ENCODE results near the gene MSMO1. TPM values are rescaled to one million over a fixed set of nuclear protein-coding genes. Genes with fewer than 3 reads are reported as not detected.

Gene MSMO1
- total and polyA plus RNA-seq, 3 donors from 2014 or later = 60.9 to 85.0 (median 77.5) TPM

GRCh38 chr4:165386328-165386727, 58.9 kb downstream of the MSMO1 start:
- 96 to 100% methylated on average over 1 of the region's 1 CpG for WGBS, 2 donors
- TF ChIP-seq POLR2A (IDR thresholded peaks at IDR 0.05) (no peak), CTCF (IDR thresholded peaks at IDR 0.05) (no peak)
- intact Hi-C loops (cut with DNase I; ENCODE audit: low total_unique reads) = no loop called here
- Histone ChIP-seq H3K36me3 (ENCODE audit: low read depth, missing control alignments) (no peaks in the 10 kb centered on the region), H3K9me3 (no peaks in the 10 kb centered on the region), H3K4me1 (peaks cover 20% of the 10 kb centered on the region), H3K4me3 (no peak overlapping the region), H3K27me3 (no peaks in the 10 kb centered on the region), H3K27ac (no peak overlapping the region)
- DNase-seq = no peak

DNA sequence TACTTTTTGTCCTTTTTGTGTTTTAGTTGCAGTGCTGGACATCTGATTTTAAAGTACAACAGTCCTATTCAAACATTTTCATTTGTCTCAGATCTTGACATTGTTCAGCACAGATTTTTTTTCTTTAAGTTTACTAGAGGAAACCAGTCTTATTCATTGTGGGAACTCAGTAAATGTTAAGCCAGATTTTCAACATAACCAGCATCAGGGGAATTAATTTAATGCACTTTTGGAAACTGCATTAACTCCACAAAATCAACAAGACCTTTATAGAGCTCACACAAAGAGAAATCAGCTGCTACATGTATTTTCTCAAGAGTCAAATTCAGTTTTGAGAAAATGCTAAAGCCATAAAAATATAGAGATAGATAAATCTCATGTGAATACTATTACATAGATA, 61.3 kb downstream of the MSMO1 start:
- TF ChIP-seq CTCF (IDR thresholded peaks at IDR 0.05) (no peak), POLR2A (IDR thresholded peaks at IDR 0.05) (no peak)
- Histone ChIP-seq H3K4me1 (peaks cover 17% of the 10 kb centered on the region), H3K36me3 (ENCODE audit: low read depth, missing control alignments) (no peaks in the 10 kb centered on the region), H3K27me3 (no peaks in the 10 kb centered on the region), H3K4me3 (no peak overlapping the region), H3K9me3 (no peaks in the 10 kb centered on the region), H3K27ac (no peak overlapping the region)
- no peak for DNase-seq
- intact Hi-C loops (cut with DNase I; ENCODE audit: low total_unique reads) = no loop called here

MicroRNAs encoded within 50 kb of the gene (microRNA counts, 767-probe panel; counts per million panel counts)
- 0 to 152 counts per million in 2 donors for microRNA hsa-miR-578

Small RNA genes within 50 kb of the gene (microRNA-seq; reads per million reads assigned to microRNA genes)
- 0 to 0.70 reads per million in 2 donors for gene MIR578 (ENCODE audit: borderline number of aligned reads in 2 of 2, borderline replicate concordance in 1 of 2)

Small RNA genes within 50 kb of the gene (small RNA-seq; reads per million reads assigned to genes)
- 0.09 reads per million in 2 donors for gene MIR578

Other genes starting within 250 kb of the MSMO1 start
- 10 to 100 TPM; 16.8 to 21.7 TPM for gene TMEM192, start 214.8 kb upstream of the MSMO1 start, total RNA-seq
- 25.3 TPM for gene TMEM192, start 214.8 kb upstream of the MSMO1 start, polyA plus RNA-seq (ENCODE audit: insufficient read depth, low read depth, low replicate concordance)
- 10 to 100 TPM; 20.9 to 26.7 TPM for gene KLHL2, start 120.1 kb upstream of the MSMO1 start, total RNA-seq
- gene KLHL2, start 120.1 kb upstream of the MSMO1 start, polyA plus RNA-seq (ENCODE audit: insufficient read depth, low read depth, low replicate concordance) = 14.7 TPM
- gene CPE, start 51.3 kb downstream of the MSMO1 start, total RNA-seq = 100 to 1,000 TPM; 324 to 589 TPM
- gene CPE, start 51.3 kb downstream of the MSMO1 start, polyA plus RNA-seq (ENCODE audit: insufficient read depth, low read depth, low replicate concordance) = 290 TPM